Kidney capillary endothelial cell (primary cell): ENCODE measurements around the gene RFLNA.
A peak's percentile ranks its signal among the peaks of the same experiment; 100 is the strongest.

Experiments
- DNase-seq: peaks from one replicate; pipeline ENCODE4 v3.0.0-alpha.2; 2018; ENCODE audit warnings: low spot score

Gene RFLNA

GRCh38 chr12:124336742-124337520, 42.0 kb downstream of the RFLNA start:
- no peak for DNase-seq

GRCh38 chr12:124337622-124338021, 42.7 kb downstream of the RFLNA start:
- DNase-seq, result no peak

- DNase-seq, result no peak
Observed at GRCh38 chr12:124338448-124338847, 43.6 kb downstream of the RFLNA start.

- DNase-seq, result no peak
Observed at GRCh38 chr12:124338876-124339603, 44.1 kb downstream of the RFLNA start.

GRCh38 chr12:124340080-124340900, 45.4 kb downstream of the RFLNA start:
- DNase-seq, result no peak

- DNase-seq, result no peak
Observed at GRCh38 chr12:124341645-124342069, 46.8 kb downstream of the RFLNA start.

- DNase-seq, result no peak
Observed at GRCh38 chr12:124344022-124344421, 49.1 kb downstream of the RFLNA start.

GRCh38 chr12:124344526-124344925, 49.6 kb downstream of the RFLNA start:
- DNase-seq, result no peak

GRCh38 chr12:124345795-124346194, 50.9 kb downstream of the RFLNA start:
- no peak for DNase-seq

GRCh38 chr12:124346425-124347168, 51.7 kb downstream of the RFLNA start:
- no peak for DNase-seq

- no peak for DNase-seq
Observed at GRCh38 chr12:124347335-124347734, 52.4 kb downstream of the RFLNA start.

GRCh38 chr12:124347805-124348658, 53.1 kb downstream of the RFLNA start:
- DNase-seq, result no peak

GRCh38 chr12:124348659-124349380, 53.9 kb downstream of the RFLNA start:
- DNase-seq, result no peak

- DNase-seq, result no peak
Observed at GRCh38 chr12:124350491-124350890, 55.6 kb downstream of the RFLNA start.

GRCh38 chr12:124351422-124351821, 56.5 kb downstream of the RFLNA start:
- DNase-seq, result no peak

GRCh38 chr12:124352257-124352656, 57.4 kb downstream of the RFLNA start:
- no peak for DNase-seq

- peak; percentile 76 for DNase-seq
Observed at GRCh38 chr12:124352839-124353238, 57.9 kb downstream of the RFLNA start.

- DNase-seq, result no peak
Observed at GRCh38 chr12:124354400-124354799, 59.5 kb downstream of the RFLNA start.

- no peak for DNase-seq
Observed at GRCh38 chr12:124356221-124356620, 61.3 kb downstream of the RFLNA start.

GRCh38 chr12:124357616-124358015, 62.7 kb downstream of the RFLNA start:
- DNase-seq, result no peak
